Right cardiac atrium (tissue), 5 donors: ENCODE data around the gene SNX9. TPM values are rescaled to one million over a fixed set of nuclear protein-coding genes. Genes with fewer than 3 reads are reported as not detected.

ENCODE experiments used
- ATAC-seq, 2 donors: fragments of 200-7000 bp; cut with Tn5 transposase; one replicate each; pipeline versions ENCODE4 v1.8.0 to v1.9.1; 2020; ENCODE audit warnings: moderate library complexity in 2 of 2, mild to moderate bottlenecking in 1 of 2
- DNase-seq, 3 donors: peaks; one replicate each; pipeline ENCODE4 v3.0.0-alpha.2; 2020
- H3K27ac ChIP-seq: one replicate; pipeline ENCODE4 v1.5.1; 2013; ENCODE audit warnings: mild to moderate bottlenecking, low read length, control low read depth, moderate library complexity
- H3K27me3 ChIP-seq: one replicate; pipeline ENCODE4 v1.6.1; 2013; ENCODE audit not compliant: control insufficient read depth, insufficient read depth
- H3K4me1 ChIP-seq: one replicate; pipeline ENCODE4 v1.6.1; 2013; ENCODE audit warnings: low read length; ENCODE audit not compliant: control insufficient read depth, insufficient read depth
- H3K4me3 ChIP-seq: one replicate; pipeline ENCODE4 v1.5.1; 2013; ENCODE audit warnings: low read length, control low read depth
- H3K9me3 ChIP-seq: one replicate; pipeline ENCODE4 v1.6.1; 2013; ENCODE audit warnings: low read length; ENCODE audit not compliant: control insufficient read depth
- WGBS: extraction: QIAGEN DNeasy Blood & Tissue Kit; methylation state at CpG from one replicate; pipeline ENCODE4 v1.1.7; 2013; 5-methylcytosine and 5-hydroxymethylcytosine counted together
- intact Hi-C, 4 donors: fragments of 100-400 bp; cut with DNase I; formaldehyde crosslinking; loops; one replicate each; pipeline versions ENCODE4 v1.11.0 to v1.14.0; 2022 to 2023
- polyA plus RNA-seq: library from polyadenylated mRNA; stranded (reverse); fragments of 200-250 nt; gene quantifications from one replicate; pipeline ENCODE4 v1.2.3, GENCODE V29; 2013
- total RNA-seq, 4 donors: library from RNA; stranded (reverse); fragmentation: NEBNext Ultra II Directional; extraction: Animal tissue kit (Norgen Biotek cat#: 25700); gene quantifications; one replicate each; pipeline ENCODE4 v1.2.1, GENCODE V29; 2021
- donor health status: healthy with polysubstance abuse.
- donor health status: DM: no; HTN: yes; CAD: no.
- donor health status: DM: no; HTN: no; CAD: no.
- donor health status: DM: no; HTN: yes; CAD: no; lungs with severe emphysema.
- donor health status: DM: yes; HTN: yes; CAD: no.

SNX9 gene
- total and polyA plus RNA-seq, 5 donors: 24.1 to 41.9 (median 36.2) TPM

DNA sequence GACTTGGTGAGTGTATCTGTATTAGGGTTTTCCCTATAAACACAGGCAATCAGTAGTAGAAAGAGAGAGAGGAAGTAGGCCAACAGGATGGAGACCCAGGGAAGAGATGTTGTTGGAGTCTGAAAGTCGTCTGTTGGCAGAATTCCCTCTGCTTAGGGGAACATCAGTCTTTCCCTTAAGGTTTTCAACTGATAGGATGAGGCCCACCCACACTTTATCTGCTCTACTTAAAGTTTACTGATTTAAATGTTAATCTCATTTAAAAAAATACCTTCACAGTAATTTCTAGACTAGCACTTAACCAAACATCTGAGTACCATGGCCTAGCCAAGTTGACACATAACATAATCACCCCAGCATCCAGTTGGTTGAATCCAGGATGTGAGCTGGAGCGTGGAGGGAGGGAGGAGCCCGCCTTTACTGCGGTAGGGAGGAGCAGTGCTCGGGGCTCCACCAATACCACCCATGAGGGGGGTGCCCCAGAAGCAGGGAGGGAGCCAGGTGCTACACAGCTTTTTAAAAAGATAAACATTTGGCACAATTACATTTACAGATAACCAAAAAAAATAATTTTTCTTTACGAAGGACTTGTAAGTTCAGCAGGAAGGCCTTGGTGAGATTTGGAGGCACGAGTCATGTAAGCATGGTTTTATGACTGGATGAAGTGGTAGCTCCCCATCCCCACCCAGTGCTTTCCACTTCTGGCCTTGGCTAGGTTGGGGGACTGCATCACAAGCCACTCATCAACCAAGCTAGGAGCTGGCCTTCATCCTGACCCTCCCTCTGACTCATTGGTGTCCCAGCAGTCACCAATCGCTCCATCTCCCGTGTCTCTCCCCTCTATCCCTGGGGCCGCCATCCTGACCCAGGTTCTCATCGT, 18.4 kb upstream of the SNX9 start:
- Histone ChIP-seq H3K4me1 (no peaks in the 10 kb centered on the region), H3K9me3 (no peaks in the 10 kb centered on the region), H3K27me3 (no peaks in the 10 kb centered on the region), H3K4me3 (no peak overlapping the region), H3K27ac (no peak overlapping the region)
- intact Hi-C loops: no loop called here
- 85% methylated on average over 11 of the region's 11 CpGs for WGBS
- peak in 1 of 2 donors; percentile 69 for ATAC-seq
- no peak for DNase-seq

DNA sequence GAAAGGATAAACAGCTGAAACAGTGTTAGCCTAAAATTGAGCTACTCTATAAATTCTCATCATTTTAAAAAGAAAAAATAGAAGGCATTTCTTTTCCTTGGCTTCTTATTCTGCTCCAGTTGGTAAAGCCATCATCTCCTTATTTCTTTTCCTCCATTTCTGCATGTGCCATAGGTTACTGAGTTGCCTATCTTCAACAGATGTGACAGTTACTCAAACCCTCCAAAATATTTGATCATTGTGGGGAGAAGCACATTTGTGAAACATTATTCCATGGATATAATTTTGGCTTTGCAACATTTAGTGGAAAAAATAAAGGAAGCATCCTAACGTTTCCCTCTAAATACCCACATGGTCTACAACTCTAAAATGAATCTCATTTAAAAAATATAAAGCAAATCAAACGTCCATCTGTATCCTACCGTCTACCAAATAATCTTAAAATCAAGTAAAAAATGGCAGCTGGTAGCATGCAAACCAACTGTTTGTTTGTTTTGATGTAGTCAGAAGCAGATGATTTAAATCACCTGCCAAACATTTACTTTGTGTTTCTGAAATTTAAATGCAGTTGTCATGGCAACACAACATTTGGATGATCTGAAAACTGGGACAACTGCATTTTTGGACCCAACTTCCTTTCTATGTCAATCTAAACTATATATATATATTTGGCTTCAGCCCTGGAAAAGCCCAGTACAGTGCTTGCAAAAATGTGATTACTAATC, 16.8 kb upstream of the SNX9 start:
- Histone ChIP-seq H3K27ac (no peak overlapping the region), H3K27me3 (no peaks in the 10 kb centered on the region), H3K4me3 (no peak overlapping the region), H3K9me3 (no peaks in the 10 kb centered on the region), H3K4me1 (no peaks in the 10 kb centered on the region)
- WGBS: 56% methylated on average over 3 of the region's 3 CpGs
- no peak for DNase-seq
- ATAC-seq: no peak
- intact Hi-C loops: no loop called here

DNA sequence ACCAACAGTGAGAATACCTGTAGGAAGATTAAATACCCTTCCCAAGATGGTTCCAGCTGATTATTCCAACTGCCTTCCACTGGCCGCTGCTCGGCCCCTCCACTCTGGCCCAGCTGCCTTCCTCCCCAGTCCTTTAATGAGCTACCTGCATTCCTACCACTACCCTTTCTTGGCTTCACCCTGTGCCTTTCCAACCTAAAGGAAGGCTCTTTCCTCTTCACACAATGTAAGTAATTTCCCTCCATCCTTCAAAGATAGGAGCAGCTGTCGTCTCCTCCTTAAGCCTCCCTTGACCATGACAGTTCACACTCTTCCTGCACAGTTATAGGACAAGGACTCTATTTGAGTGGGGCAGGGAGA, 16.2 kb upstream of the SNX9 start:
- Histone ChIP-seq H3K4me1 (no peaks in the 10 kb centered on the region), H3K9me3 (no peaks in the 10 kb centered on the region), H3K4me3 (no peak overlapping the region), H3K27ac (no peak overlapping the region), H3K27me3 (no peaks in the 10 kb centered on the region)
- ATAC-seq (no peak), DNase-seq (no peak)
- 83% methylated on average over 3 of the region's 3 CpGs for WGBS
- intact Hi-C loops: no loop called here

DNA sequence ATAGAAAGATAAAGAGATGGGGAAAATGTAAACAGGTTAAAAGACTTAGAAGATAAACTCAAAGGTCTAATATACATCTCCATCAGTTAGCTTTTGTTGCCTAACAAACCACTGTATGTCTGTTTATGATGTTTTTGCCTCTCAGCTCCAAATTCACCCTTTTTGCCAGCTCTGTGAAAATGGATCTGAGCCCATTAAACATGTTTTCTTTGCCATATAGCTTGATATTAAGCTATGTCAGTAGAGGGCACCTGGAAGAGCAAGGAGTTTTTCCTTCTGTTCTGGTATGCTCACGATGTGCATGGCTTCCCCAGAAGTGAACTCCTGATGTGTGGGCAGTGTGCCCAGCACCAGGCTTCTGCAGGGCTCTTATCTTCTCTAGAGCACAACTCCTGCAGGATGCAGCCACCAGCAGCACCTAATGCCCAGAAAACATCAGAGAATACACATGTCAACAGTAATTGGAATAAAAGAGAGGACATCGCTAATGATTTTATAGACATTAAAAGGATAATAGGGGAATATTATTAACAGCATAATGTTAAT, 14.6 kb upstream of the SNX9 start:
- Histone ChIP-seq H3K27ac (no peak overlapping the region), H3K4me3 (no peak overlapping the region), H3K9me3 (no peaks in the 10 kb centered on the region), H3K4me1 (peaks cover 4% of the 10 kb centered on the region), H3K27me3 (no peaks in the 10 kb centered on the region)
- intact Hi-C loops: no loop called here
- no peak for ATAC-seq
- DNase-seq: no peak
- 84% methylated on average over 2 of the region's 2 CpGs for WGBS

DNA sequence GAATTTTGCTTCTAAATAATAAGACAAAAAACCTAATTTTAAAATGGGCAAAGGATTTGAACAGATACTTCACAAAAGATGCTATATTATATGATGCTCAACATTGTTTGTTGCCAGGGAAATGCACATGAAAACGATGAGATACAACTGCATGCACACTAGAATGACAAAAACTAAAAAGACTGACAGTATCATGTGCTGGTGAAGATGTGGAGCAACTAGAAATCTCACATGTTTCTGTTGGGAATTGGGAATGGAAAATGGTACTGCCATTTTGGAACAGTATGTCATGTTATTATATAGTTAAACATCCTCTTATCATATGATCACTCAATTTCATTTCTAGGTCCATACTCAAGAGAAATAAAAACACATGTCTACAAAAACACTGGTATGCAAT, 13.4 kb upstream of the SNX9 start:
- intact Hi-C loops: no loop called here
- no peak overlapping the region for H3K4me3 ChIP-seq
- peaks cover 4% of the 10 kb centered on the region for H3K4me1 ChIP-seq
- DNase-seq: no peak
- no peak overlapping the region for H3K27ac ChIP-seq
- no peaks in the 10 kb centered on the region for H3K27me3 ChIP-seq
- H3K9me3 ChIP-seq: no peaks in the 10 kb centered on the region
- WGBS: 79% methylated on average over 1 of the region's 1 CpG
- no peak for ATAC-seq

DNA sequence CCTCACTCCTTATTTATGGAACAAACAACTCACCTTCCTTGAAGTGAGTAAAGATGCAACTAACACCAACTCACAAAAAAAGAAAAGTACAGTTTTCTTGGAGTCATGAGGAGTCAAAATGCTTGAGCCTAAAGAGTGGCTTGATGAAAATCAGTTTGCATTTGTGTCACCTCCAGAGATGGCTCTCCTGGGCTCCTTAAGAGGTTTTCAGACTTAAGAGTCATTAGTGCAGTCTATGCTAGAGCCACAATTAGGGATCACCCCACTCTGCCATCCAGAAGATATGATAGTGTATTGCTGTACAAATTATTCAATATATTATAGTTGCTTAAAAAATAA, 11.9 kb upstream of the SNX9 start:
- Histone ChIP-seq H3K27ac (no peak overlapping the region), H3K4me1 (peaks cover 10% of the 10 kb centered on the region), H3K9me3 (no peaks in the 10 kb centered on the region), H3K27me3 (no peaks in the 10 kb centered on the region), H3K4me3 (no peak overlapping the region)
- ATAC-seq (no peak), DNase-seq (no peak)
- intact Hi-C loops: no loop called here

DNA sequence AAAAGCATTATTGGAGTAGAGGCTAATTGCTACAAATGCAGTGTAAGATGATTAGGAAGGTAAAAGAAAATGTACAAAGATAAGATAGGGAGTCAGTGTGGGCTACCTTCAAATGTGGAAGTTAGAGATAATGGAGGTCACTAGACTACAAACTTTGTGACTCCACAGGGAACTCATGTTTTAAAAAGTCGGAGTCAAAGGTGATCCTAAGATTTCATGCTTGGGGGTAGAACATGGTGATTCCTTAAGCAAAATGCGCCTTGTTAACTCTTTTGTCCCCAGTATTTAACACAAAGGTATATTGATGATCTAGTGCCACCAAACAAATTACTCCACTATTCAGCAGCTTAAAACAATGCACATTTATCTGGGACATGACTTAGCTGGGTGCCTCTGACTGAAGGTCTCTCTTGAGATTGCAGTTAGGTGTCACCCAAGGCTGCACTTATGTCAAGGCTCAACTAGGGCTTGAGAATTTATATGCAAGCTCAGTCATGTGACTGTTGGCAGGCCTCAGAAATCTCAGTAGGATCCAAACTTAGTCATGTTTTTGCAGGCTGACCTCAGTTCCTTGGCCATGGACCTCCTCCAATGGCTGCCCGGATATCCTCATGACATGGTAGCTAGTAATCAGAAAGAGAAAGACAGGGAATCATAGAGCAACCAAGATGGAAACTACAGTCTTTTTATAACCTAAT, 11.4 kb upstream of the SNX9 start:
- no peak overlapping the region for H3K27ac ChIP-seq
- ATAC-seq: no peak
- no peaks in the 10 kb centered on the region for H3K27me3 ChIP-seq
- WGBS: 74% methylated on average over 3 of the region's 3 CpGs
- intact Hi-C loops: no loop called here
- no peak for DNase-seq
- H3K4me1 ChIP-seq: peaks cover 10% of the 10 kb centered on the region
- no peak overlapping the region for H3K4me3 ChIP-seq
- H3K9me3 ChIP-seq: no peaks in the 10 kb centered on the region

DNA sequence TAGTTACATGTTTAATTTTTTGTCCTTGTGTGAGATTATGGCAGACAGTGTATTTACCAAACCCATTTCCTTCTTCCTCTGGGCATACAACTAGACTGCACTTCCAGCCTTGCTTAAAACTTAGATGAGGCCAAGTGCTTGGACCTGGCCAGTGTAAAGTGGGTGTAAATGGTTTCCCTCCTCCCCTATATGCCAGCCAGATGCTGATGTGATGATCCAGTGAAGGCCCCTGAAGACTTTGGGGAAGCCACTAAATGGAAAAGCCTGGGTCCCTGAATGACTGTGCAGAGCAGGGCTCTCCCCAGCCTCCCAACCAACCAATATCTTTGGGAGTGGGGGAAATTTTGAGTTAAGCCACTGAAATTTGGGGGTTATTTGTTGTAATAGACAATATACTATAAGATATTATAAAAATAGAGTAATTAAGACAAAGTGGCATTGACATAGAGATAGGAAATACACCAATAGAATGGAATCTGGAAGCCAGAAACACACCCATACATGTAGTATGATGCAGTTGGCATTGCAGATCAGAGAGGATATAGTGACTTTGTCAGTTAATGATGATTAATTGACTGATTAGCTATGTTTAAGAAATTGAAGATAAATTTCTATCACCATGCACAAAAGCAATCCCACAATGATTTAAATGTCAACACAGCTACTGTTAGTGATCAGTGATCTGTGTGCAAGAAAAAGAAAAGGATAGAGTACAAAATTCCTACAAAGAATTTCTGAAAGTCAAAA, 10.4 kb upstream of the SNX9 start:
- no peak for DNase-seq
- no peaks in the 10 kb centered on the region for H3K9me3 ChIP-seq
- H3K27me3 ChIP-seq: no peaks in the 10 kb centered on the region
- H3K4me1 ChIP-seq: peaks cover 10% of the 10 kb centered on the region
- no peak for ATAC-seq
- intact Hi-C loops: no loop called here
- no peak overlapping the region for H3K4me3 ChIP-seq
- peak overlapping the region; percentile 62 for H3K27ac ChIP-seq

DNA sequence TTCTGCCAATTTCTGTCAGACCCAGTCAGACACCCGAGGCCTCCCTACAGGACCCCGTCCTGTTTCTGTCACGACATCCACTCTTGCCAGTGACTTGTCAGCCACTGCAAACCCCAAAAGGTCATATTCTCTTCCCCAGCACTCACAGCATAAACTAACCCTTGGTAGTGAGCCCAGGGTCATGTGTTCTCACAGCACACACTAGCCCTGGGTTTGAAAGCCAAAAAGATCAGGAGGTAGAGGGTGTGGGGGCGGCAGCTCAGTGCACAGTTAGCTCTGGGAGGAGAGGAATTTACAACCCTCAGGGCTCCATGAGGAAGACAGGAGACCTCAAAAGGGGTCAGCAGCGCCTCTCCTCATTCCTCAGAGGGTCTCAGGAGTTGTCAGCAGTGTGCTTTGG, 9.9 kb upstream of the SNX9 start:
- peak; percentile 28 to 80 (median 65) for DNase-seq
- intact Hi-C loops: no loop called here
- Histone ChIP-seq H3K4me1 (peaks cover 10% of the 10 kb centered on the region), H3K9me3 (no peaks in the 10 kb centered on the region), H3K27me3 (no peaks in the 10 kb centered on the region), H3K4me3 (no peak overlapping the region), H3K27ac (peak overlapping the region; percentile 62)
- WGBS: 59% methylated on average over 5 of the region's 5 CpGs
- ATAC-seq: peak; percentile 78 to 90

DNA sequence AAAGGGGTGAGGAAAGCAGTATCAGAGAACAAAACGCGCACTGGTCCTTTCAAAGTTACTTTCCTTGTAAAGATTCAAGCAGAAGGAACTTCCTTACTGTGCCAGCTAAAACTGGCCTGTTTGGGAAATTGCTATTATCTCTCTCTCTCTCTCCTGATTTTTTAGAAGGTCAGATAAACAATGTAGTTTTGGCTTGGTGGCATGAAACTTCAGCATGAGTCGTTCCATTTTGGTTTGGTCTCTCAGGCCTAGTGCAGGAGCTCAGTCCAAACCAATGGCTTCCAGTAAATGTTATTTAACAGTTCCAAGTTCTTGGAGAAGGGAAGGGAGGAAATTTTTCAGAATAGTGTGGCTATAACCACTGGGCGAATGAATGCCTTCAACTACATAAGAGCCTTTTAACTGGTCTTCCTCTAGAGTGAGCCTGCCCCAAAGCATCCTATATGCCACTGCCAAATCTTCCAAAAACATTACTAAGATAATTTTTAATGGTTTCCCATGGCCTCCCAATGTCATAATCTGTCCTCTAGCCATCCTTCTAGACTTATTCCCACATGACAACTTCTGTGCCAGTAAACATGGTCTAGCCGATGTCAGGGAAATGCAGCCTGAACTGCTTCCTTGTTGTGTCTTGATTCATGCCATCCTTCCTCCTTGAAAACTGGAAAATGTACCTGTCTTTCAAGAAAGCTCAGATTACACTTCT, 9.1 kb upstream of the SNX9 start:
- ATAC-seq (peak; percentile 89 to 91), DNase-seq (no peak)
- intact Hi-C loops: no loop called here
- Histone ChIP-seq H3K27ac (peak overlapping the region; percentile 62), H3K9me3 (no peaks in the 10 kb centered on the region), H3K27me3 (no peaks in the 10 kb centered on the region), H3K4me1 (peaks cover 10% of the 10 kb centered on the region), H3K4me3 (no peak overlapping the region)
- WGBS: 46% methylated on average over 5 of the region's 5 CpGs
